Activated CD8-positive, alpha-beta memory T cell treated with anti-CD3 and anti-CD28 coated beads, Interleukin-2, amount 50 U/mL, for 1 hour (primary cell): ENCODE results near the gene ETDC.
"Not testable (repeated sequence)": the region's sequence is repeated elsewhere in the genome, so short reads cannot be mapped to it uniquely, and the experiment has no call there.

Experiments
- DNase-seq: peaks from one replicate; pipeline ENCODE4 v3.0.0-alpha.2; 2020; ENCODE audit errors: extremely low read depth

ETDC gene

GRCh38 chrX:135309430-135309923, at the start of gene ETDC:
TSS of gene ETDC (plus strand) at chrX:135309480. CDS start at chrX:135309480, 0 bp downstream.
- no peak for DNase-seq

- not testable (repeated sequence) for DNase-seq
Observed at GRCh38 chrX:135260976-135261375, 48.3 kb upstream of the ETDC start.

- not testable (repeated sequence) for DNase-seq
Observed at GRCh38 chrX:135263376-135263775, 45.9 kb upstream of the ETDC start.

DNA sequence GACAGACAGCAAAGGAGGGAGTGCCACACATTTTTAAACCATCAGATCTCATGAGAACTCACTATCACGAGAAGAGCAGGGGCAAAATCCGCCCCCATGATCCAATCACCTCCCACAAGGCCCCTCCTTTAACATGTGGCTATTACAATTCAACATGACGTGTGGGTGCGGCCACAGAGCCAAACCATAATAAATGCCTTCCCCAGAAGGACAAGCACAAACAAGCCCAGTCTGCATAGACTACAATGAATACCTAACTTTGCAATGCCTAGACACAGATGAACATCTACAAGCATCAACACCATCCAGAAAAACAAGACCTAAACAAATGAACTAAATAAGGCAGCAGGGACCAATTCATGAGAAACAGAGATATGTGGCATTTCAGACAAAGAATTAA, 45.1 kb upstream of the ETDC start:
- no peak for DNase-seq

- DNase-seq, result no peak
Observed at GRCh38 chrX:135273162-135273561, 36.1 kb upstream of the ETDC start.

- DNase-seq, result no peak
Observed at GRCh38 chrX:135275973-135276372, 33.3 kb upstream of the ETDC start.

- DNase-seq, result no peak
Observed at GRCh38 chrX:135287266-135287823, 21.9 kb upstream of the ETDC start.

DNA sequence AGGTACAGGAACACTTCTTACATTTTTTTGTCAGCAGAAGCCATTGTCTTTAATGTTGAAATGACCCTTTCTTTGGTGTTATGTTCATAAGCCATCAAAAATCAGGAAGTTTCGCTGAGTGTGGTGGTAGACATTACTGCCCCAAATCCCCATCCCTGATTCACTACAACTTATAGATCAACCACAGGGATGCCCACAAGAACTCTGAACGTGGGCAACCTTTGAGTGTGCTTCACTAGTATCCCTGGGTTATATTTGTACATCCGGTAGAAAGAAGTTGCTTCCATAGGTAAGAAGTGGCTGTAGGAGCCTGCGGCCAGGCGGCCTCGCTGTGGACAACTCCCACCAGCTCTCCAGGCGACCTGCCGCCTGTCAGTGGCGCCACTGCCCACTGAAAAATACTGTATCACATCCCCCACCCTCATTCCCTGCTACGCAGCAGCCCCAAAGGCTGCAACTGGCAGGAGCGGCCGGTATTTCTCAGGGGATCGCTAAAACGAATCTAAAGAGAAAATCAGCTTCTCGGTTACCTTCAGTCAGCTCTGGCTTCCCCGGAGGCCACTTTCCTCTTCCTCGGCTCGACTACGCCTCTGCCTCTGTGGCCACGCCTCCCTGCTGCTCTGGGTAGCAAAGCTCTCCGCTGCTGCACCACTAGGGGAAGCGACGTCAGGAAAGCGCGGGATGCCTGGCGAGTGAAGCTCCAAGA, 13.9 kb upstream of the ETDC start:
- peak; percentile 7 for DNase-seq

GRCh38 chrX:135295944-135296305, 13.4 kb upstream of the ETDC start:
- DNase-seq, result no peak

DNA sequence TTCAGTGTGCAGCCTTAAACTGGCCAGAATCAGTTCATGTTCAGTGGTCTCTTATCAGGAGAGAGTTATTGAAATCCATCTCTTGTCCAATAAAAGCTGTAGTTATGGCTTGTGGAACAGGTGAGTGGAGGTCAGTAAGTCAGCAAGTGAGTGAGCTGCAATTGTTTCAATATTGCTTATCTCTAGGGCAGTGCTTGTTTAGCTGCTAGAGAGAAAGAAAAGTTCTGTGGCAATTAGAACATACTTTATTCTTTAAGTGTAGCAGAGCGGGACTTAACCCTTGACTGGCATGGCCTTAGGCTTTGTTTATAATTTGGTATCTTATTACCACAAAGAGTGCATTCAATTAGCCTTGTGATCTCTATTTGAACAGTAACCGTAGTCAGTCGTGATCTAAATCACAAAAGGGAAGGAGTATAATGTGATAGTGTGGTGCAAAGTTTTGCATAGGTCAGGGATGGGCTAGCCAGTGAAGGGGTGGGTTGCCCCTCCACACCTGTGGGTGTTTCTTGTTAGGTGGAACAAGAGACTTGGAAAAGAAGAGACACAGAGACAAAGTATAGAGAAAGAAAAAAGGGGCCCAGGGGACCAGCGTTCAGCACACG, 6.9 kb upstream of the ETDC start:
- no peak for DNase-seq

GRCh38 chrX:135304741-135305140, 4.5 kb upstream of the ETDC start:
- no peak for DNase-seq

DNA sequence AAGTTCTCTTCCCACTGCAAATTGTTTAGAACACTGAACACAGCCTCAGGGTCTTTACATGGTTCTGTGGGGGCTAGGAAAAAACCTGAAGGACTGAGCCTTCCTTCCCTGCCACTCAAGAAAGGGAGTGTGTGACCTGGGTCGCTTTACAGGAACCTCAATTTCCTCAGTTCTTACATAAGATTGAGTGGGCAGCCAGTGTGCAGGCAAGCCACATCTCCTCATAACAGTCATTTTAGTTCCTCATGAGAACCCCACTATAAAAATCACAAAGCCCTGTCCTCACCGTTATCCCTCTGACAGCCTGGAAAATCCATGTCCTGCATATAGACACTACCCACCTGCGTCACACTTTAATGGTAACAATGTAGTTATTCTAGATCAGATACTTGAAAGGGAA, 2.1 kb upstream of the ETDC start:
- no peak for DNase-seq

DNA sequence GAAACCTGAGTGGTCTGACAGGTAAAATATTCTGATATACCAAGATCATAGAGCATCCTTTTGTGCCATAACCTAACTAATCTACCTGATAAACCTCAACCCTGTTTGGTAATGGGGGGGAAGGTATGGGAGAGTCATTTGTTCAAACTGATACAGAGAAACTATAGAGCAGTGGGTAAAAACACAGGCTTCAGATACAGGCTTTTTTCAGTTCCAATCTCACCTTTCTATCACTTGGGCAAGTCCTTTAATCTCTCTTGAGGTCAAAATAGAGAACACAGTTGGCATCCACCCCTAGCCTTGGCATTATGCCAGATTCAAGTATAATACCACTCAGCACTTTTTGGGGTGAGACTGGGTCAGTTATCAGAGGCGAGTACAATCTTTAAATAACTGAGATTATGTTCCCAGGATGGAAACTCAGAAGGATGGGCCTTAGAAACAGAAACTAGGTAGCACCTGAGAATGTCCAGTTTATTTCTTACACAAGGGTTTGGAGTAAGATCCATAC, 880 bp upstream of the ETDC start:
- DNase-seq, result no peak

DNA sequence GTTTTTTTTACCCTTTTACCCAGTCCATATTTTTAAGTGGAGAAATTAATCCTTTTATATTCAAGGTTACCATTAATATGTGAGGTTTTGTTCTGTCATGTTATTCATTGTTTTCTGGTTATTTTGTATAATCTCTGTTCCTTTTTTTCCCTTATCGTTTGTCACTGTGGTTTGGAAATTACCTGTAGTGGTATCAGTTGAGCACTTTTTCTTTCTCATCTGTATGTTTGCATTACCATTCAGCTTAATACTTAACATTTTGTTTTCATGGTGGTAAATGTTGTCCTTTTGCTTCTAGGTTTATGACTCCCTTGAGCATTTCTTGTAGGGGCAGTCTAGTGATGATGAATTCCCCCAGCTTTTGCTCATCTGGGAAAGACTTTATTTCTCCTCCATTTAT, 6.6 kb downstream of the ETDC start:
- no peak for DNase-seq

DNA sequence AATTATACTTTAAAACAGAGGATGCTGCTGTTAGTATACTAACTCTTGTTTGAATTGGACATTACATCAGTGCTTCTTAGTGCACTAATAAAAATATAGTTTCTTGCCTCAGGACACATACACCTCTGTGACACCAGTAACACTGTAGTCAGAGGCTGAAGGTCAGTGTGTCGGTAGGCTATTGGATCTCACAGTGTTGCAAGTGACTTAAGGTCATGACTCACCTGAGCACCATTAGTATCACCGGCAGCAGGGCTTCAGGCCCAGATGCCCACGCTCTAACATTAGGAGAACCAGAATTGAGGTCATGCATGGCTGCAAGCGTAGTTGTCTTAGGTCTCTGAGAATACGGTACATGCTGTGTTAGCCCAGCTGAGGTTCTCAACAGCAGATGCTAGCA, 15.2 kb downstream of the ETDC start:
- no peak for DNase-seq

DNA sequence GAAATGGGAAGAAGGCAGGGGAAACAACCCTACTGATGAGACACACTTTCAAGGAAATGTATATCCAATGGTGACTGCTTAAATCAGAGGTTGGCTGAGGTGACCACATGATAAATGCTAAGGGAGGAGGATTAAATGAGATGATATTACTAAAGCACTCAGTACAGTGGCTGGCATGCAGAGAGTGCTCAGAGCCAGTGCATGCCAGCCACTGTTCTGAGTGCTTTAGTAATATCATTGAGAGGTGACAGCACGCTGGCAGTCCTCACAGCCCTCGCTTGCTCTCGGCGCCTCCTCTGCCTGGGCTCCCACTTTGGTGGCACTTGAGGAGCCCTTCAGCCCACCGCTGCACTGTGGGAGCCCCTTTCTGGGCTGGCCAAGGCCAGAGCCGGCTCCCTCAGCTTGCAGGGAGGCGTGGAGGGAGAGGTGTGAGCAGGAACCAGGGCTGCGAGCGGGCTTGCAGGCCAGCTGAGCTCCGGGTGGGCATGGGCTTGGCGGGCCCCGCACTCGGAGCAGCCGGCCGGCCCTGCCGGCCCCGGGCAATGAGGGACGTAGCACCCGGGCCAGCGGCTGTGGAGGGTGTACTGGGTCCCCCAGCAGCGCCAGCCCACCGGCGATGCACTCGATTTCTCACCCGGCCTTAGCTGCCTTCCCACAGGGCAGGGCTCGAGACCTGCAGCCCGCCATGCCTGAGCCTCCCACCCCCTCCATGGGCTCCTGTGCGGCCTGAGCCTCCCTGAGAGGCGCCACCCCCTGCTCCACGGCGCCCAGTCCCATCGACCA, 15.9 kb downstream of the ETDC start:
- not testable (repeated sequence) for DNase-seq

DNA sequence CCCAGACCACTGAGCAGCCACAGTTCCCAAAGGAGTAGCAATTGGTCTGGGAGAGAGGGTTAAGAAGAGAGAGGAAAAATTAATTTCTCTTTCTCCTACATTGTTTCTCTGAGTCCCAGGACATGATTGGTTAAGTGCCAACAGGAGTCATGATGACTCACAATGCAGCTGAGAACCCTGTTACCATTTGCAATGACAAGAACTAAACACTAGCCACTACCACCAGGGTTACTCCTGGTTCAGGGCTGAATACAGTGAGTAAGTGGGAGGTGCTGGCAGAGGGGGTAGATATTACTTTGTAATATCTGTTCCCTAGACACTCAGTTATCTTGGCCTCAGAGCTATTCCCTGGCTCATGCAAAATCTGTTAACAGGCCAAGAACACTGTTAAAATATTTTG, 18.0 kb downstream of the ETDC start:
- no peak for DNase-seq

DNA sequence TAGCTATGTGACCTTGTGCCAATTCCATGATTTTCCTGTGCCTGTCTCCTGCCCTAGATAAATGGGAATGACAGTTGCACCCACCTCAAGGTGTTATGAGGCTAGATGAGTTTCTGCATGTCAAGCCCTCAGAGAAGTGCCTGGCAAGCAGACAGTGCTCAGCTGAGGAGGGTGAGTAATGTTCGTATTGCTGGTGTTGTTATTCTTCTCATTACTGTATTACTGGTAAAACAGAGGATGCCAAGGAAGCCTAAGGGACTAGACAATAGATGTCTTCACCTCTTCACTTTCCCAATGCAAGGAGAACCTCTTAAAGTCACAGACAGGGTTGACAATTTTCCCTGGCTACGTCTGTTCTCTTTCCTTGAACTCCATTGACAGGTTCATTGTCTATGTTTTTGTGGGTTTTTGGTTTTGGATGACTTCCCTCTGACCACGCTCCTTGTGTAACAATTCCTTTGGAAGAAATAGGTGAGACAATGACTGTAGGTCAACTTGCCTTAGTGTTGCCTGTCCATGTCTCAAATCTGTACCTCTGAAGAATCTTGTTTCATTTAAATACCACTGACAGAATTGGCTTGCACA, 19.2 kb downstream of the ETDC start:
- no peak for DNase-seq

- DNase-seq, result no peak
Observed at GRCh38 chrX:135330706-135331105, 21.4 kb downstream of the ETDC start.

GRCh38 chrX:135331525-135331924, 22.2 kb downstream of the ETDC start:
- DNase-seq, result no peak

DNA sequence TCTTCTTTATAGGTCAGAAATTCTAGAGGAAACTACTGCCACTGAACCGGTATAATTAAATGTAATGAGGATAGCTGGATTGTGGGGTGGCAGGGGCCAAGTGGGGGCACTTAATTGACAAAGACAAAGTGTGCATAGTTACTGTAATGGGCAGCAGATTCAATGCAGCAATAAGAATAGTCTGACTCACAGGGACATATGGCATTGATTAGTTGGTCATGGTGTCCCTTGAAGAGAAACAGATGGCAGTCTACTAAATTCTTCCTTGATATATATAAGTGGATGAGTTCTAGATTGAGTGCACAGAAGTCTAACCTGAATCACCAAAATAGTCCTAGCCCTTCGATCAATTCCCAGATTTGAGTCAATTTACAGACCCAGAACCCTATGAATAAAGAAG, 31.6 kb downstream of the ETDC start:
- DNase-seq, result no peak

DNA sequence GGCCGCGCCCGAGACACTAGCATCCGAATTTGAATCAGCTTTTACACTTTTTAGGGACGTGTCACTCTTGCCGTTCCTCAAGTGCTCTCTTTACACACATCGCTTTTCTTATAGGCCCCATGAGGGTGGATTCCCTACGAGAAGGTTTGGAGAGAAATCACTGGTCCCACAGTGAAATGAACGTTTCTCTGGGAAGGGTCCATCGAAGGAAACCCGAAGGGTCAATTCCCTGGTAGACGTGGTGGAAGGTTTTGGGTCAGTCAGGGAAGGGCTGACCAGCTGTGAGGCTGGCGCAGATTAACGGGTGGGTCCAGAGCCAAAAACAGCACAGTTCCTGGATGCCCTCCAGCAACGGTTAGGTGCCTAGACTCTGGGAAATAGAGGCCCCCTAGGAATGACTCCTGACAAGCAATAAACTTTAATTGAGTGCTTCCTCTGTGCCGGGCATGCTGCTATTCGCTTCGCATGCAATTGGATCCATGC, 35.9 kb downstream of the ETDC start:
- DNase-seq, result no peak
